Measurements from ENCODE around the gene MEN1. TPM values are rescaled to one million over a fixed set of nuclear protein-coding genes. Genes with fewer than 3 reads are reported as not detected.

Gene MEN1
- total and polyA plus RNA-seq, 2 of the 13 experiments (the other 11 are each of a cell fraction or from before 2014, with no cell fraction given): 20.5 to 27.3 TPM

DNA sequence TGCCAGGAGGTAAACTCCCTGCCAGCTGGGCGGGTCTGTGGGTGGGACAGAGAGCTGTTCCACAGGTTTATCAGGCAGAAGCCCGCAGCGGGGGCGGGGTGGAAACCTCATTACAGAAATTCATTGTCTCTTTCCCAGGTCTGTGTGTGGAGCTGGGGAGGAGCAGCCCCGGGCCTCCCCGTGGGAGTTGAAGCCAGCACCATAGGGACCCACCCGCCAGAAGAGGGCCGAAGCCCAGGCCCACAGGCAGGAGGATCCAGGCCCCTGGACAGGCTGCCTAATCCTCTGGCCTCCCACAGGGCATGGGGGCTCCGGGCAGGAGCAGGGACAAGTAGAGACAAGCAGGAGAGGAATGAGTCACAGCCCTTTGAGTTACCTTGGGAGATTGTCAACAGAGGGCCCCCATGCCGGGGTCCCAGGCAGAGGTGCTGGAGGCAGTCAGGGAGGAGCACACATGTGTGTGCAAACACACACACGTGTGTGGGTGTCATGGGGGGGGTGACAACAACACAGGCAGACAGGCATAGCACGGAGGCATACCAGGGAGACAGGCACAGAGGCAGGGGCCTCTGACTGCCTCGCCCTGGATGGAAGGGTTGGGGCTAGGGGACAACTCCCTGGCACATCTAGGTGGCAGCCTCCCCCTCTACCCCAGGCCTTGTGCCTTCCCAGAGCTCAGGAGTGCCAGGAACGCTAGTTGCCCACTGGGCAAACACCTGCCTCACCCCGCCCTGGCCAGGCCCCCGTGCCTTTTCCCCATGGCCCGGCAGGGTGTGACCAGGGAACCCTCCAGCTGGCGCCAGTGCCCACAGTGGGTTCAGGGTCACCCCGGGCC lies 32.7 kb upstream of the MEN1 start (continued):
- TF ChIP-seq, protein P1, sequence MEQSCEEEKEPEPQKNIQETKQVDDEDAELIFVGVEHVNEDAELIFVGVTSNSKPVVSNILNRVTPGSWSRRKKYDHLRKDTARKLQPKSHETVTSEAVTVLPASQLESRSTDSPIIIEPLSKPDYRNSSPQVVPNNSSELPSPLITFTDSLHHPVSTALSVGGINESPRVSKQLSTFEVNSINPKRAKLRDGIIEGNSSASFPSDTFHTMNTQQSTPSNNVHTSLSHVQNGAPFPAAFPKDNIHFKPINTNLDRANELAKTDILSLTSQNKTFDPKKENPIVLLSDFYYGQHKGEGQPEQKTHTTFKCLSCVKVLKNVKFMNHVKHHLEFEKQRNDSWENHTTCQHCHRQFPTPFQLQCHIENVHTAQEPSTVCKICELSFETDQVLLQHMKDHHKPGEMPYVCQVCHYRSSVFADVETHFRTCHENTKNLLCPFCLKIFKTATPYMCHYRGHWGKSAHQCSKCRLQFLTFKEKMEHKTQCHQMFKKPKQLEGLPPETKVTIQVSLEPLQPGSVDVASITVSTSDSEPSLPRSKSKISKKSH (CRISPR knock-in tag; IDR thresholded peaks at IDR 0.05; ENCODE audit: borderline replicate concordance): no peak
- no peak for TF ChIP-seq SRF (IDR thresholded peaks at IDR 0.05; ENCODE audit: low read depth, low read length)
- TF ChIP-seq CREM (IDR thresholded peaks at IDR 0.05): peak; percentile 39; the same call in 1 of the 2 replicates
- no peak for TF ChIP-seq CREM (CRISPR knock-in tag; IDR thresholded peaks at IDR 0.05)
- TF ChIP-seq FOSL2 (CRISPR knock-in tag; IDR thresholded peaks at IDR 0.05): peak; percentile 95
- TF ChIP-seq FOSL1 (CRISPR knock-in tag; IDR thresholded peaks at IDR 0.05; ENCODE audit: borderline replicate concordance): peak; percentile 76; the same call in 1 of the 2 replicates
- TF ChIP-seq ZNF550 (CRISPR knock-in tag; IDR thresholded peaks at IDR 0.05; ENCODE audit: borderline replicate concordance): no peak
- TF ChIP-seq FOXK2 (IDR thresholded peaks at IDR 0.05): 0 out of 2 replicates have a peak, but pooled peaks have one; percentile 23
- TF ChIP-seq ESRRA (CRISPR knock-in tag; IDR thresholded peaks at IDR 0.05; ENCODE audit: low read depth): no peak
- no peak; the same call in 1 of the 2 replicates for TF ChIP-seq ZNF235 (CRISPR knock-in tag; IDR thresholded peaks at IDR 0.05; ENCODE audit: borderline replicate concordance)
- no peak for TF ChIP-seq RFX3 (CRISPR knock-in tag; IDR thresholded peaks at IDR 0.05)
- no peak for TF ChIP-seq MTF1 (CRISPR knock-in tag; IDR thresholded peaks at IDR 0.05)
- TF ChIP-seq ZNF552 (CRISPR knock-in tag; IDR thresholded peaks at IDR 0.05; ENCODE audit: borderline replicate concordance): no peak
- TF ChIP-seq, protein P2, sequence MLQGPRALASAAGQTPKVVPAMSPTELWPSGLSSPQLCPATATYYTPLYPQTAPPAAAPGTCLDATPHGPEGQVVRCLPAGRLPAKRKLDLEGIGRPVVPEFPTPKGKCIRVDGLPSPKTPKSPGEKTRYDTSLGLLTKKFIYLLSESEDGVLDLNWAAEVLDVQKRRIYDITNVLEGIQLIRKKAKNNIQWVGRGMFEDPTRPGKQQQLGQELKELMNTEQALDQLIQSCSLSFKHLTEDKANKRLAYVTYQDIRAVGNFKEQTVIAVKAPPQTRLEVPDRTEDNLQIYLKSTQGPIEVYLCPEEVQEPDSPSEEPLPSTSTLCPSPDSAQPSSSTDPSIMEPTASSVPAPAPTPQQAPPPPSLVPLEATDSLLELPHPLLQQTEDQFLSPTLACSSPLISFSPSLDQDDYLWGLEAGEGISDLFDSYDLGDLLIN (CRISPR knock-in tag; IDR thresholded peaks at IDR 0.05; ENCODE audit: borderline replicate concordance): no peak
- TF ChIP-seq CBFB (CRISPR knock-in tag; IDR thresholded peaks at IDR 0.05): no peak
- TF ChIP-seq ZFP41 (CRISPR knock-in tag; IDR thresholded peaks at IDR 0.05; ENCODE audit: borderline replicate concordance): no peak
- TF ChIP-seq RARG (CRISPR knock-in tag; IDR thresholded peaks at IDR 0.05; ENCODE audit: low read depth): no peak
- TF ChIP-seq, protein P3, sequence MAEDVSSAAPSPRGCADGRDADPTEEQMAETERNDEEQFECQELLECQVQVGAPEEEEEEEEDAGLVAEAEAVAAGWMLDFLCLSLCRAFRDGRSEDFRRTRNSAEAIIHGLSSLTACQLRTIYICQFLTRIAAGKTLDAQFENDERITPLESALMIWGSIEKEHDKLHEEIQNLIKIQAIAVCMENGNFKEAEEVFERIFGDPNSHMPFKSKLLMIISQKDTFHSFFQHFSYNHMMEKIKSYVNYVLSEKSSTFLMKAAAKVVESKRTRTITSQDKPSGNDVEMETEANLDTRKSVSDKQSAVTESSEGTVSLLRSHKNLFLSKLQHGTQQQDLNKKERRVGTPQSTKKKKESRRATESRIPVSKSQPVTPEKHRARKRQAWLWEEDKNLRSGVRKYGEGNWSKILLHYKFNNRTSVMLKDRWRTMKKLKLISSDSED (CRISPR knock-in tag; IDR thresholded peaks at IDR 0.05): no peak
- TF ChIP-seq, protein P4, sequence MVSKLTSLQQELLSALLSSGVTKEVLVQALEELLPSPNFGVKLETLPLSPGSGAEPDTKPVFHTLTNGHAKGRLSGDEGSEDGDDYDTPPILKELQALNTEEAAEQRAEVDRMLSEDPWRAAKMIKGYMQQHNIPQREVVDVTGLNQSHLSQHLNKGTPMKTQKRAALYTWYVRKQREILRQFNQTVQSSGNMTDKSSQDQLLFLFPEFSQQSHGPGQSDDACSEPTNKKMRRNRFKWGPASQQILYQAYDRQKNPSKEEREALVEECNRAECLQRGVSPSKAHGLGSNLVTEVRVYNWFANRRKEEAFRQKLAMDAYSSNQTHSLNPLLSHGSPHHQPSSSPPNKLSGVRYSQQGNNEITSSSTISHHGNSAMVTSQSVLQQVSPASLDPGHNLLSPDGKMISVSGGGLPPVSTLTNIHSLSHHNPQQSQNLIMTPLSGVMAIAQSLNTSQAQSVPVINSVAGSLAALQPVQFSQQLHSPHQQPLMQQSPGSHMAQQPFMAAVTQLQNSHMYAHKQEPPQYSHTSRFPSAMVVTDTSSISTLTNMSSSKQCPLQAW (CRISPR knock-in tag; IDR thresholded peaks at IDR 0.05): 0 out of 2 replicates have a peak, but pooled peaks have one; percentile 39
- no peak for TF ChIP-seq ZC3H13 (CRISPR knock-in tag; IDR thresholded peaks at IDR 0.05)
- 0 out of 4 replicates have a peak, but pooled peaks of 1 of the 2 experiments have one; percentile 12 for TF ChIP-seq EP300 (IDR thresholded peaks at IDR 0.05; ENCODE audit: low read depth in 2 of 2, low read length in 2 of 2)
- no peak; the same call in 1 of the 2 replicates for TF ChIP-seq EP300 (CRISPR knock-in tag; IDR thresholded peaks at IDR 0.05; ENCODE audit: borderline replicate concordance)
- TF ChIP-seq MYNN (CRISPR knock-in tag; IDR thresholded peaks at IDR 0.05; ENCODE audit: low read depth): no peak
- no peak for TF ChIP-seq POGZ (CRISPR knock-in tag; IDR thresholded peaks at IDR 0.05)
- no peak for TF ChIP-seq CENPX (CRISPR knock-in tag; IDR thresholded peaks at IDR 0.05)

Measured in HepG2 (cell line).